SU-DHL-6 (cell line): ENCODE results near the gene CARMIL1.

Experiments
- EZH2phosphoT487 ChIP-seq: fragments of 200-600 bp; sonication (generic), shearing (Covaris generic); conservative IDR thresholded peaks from 2 replicates; pipeline ENCODE4 v1.6.1; 2018; ENCODE audit warnings: mild to moderate bottlenecking, antibody characterized with exemption, low read length, moderate library complexity, mixed read lengths
- TF ChIP-seq, protein P1 (sequence below): fragments of 200-600 bp; sonication (generic); IDR thresholded peaks from one replicate; pipeline ENCODE4 v1.5.1; 2017; ENCODE audit warnings: antibody characterized with exemption, mild to moderate bottlenecking, low read length, moderate library complexity; ENCODE audit not compliant: insufficient read depth, poor library complexity, severe bottlenecking

DNA sequence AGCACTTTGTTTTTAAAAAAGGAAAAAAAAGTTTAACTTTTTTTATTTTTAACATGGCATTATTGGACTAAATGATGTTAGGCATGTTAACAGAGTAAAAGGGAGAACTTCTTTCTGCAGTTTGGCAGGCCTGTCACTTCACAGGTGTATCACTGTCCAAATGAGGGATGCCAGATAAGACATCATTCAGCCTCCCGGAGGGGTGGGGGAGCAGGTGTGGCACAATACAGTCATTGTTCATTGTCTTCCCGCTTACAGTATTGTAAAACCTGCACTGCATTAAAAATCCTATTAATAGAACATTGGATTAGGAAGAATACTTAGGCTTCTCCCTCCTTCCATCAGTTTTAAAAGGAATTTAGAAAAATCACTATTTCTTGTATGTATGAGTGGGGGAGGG is 80.7 kb downstream of the CARMIL1 start:
- no peak for TF ChIP-seq EZH2phosphoT487
- TF ChIP-seq, protein P1, sequence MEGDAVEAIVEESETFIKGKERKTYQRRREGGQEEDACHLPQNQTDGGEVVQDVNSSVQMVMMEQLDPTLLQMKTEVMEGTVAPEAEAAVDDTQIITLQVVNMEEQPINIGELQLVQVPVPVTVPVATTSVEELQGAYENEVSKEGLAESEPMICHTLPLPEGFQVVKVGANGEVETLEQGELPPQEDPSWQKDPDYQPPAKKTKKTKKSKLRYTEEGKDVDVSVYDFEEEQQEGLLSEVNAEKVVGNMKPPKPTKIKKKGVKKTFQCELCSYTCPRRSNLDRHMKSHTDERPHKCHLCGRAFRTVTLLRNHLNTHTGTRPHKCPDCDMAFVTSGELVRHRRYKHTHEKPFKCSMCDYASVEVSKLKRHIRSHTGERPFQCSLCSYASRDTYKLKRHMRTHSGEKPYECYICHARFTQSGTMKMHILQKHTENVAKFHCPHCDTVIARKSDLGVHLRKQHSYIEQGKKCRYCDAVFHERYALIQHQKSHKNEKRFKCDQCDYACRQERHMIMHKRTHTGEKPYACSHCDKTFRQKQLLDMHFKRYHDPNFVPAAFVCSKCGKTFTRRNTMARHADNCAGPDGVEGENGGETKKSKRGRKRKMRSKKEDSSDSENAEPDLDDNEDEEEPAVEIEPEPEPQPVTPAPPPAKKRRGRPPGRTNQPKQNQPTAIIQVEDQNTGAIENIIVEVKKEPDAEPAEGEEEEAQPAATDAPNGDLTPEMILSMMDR, result no peak
